Measurements from ENCODE around the gene PIERCE2.

PIERCE2 gene, protein sequence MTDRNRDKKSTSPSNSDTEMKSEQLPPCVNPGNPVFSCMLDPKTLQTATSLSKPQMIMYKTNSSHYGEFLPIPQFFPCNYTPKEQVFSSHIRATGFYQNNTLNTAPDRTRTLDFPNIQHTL

DNA sequence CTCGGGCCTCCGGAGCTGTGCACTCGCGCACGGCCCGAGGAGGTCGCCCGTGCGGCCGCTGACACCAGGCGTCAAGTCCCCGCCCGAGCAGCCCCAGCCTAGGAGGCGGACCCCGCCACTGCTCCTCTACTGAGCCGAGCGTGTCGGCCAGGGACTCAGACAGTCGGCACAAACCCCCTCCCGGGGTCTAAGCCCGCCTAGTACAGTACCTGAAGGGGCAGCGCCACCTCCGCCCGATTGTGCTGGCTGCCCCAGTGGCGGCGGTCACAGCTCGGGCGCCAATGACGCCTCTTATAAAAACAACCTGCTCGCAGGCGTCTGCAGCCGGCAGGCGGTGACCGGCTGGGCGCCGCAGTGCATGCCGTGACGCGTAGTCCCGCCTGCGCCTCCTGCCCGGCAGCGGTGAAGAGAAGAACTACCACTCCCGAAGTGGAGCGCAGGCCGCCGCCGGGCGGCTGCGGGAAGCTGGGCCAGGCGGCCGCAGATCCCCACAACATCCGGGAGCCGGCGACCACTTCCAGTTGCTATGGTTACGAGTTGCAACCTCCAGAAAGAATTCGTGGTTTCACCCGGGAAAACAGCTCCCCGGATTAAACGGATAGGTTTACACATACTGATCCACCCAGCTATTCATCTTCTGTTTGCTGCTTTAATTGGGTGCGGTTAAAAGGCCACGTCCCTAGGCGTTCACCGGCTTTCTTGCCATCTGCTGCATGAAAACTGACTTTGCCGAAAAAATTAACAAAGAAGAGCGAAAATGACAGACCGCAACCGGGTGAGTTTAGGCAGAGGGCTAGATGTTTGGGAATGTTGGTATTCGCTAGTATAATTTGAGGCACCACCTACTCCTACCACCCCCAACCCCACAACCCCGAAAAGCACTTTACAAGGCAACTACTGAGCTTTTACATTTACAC is at the start of gene PIERCE2, which contains the start of gene CCPG1:
Gene PIERCE2, plus strand, starts transcription at position 484 of the 917 bp plus-strand sequence. Its CDS starts 274 bp downstream, at position 758.
Gene CCPG1, minus strand, starts transcription at position 348 of the 917 bp plus-strand sequence. CDS start 18,935 bp downstream, outside the sequence.
- DNase-seq (ENCODE audit: extremely low read depth, low read depth) = peak; percentile 86
- TF ChIP-seq, protein P1, sequence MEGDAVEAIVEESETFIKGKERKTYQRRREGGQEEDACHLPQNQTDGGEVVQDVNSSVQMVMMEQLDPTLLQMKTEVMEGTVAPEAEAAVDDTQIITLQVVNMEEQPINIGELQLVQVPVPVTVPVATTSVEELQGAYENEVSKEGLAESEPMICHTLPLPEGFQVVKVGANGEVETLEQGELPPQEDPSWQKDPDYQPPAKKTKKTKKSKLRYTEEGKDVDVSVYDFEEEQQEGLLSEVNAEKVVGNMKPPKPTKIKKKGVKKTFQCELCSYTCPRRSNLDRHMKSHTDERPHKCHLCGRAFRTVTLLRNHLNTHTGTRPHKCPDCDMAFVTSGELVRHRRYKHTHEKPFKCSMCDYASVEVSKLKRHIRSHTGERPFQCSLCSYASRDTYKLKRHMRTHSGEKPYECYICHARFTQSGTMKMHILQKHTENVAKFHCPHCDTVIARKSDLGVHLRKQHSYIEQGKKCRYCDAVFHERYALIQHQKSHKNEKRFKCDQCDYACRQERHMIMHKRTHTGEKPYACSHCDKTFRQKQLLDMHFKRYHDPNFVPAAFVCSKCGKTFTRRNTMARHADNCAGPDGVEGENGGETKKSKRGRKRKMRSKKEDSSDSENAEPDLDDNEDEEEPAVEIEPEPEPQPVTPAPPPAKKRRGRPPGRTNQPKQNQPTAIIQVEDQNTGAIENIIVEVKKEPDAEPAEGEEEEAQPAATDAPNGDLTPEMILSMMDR (IDR thresholded peaks at IDR 0.05; ENCODE audit: low read depth, low read length) = peak; percentile 65

DNA sequence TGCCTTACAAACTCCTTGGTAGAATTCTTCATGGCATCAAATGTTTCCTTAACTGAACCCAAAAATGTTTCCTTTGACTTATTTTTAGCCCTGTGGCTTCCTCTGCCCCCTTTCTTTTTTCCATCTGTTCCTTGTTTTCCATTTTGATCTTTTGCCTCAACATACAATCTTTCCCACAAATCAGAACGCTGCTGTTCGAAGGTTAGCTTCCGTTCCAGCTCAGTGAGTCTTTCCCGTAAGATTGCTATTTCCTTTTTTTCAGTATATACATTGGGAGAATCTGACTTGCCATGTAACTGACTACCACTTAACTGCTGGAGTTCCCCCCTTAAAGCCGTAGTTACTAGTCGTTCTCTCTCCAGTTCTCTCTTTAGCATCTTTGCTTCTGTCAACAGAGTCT is 48.0 kb upstream of the PIERCE2 start:
- DNase-seq (ENCODE audit: extremely low read depth, low read depth) = no peak
- TF ChIP-seq, protein P1 (IDR thresholded peaks at IDR 0.05; ENCODE audit: low read depth, low read length) = no peak

DNA sequence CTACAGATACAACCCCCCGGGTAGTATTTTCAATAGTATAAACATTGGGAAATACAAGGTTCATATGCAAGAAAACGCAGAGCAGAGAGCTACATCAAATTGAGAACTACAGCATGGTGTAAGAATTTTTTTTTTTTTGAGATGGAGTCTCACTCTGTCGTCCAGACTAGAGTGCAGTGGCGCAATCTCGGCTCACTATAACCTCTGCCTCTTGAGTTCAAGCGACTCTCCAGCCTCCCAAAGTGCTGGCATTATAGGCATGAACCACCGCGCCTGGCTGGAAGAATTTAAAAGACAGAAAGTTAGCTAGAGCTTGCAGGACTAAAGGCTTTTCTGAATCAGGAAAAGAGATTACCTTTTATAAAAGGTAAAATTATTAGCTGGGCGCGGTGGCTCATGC is 47.2 kb upstream of the PIERCE2 start:
- no peak for DNase-seq (ENCODE audit: extremely low read depth, low read depth)
- TF ChIP-seq, protein P1 (IDR thresholded peaks at IDR 0.05; ENCODE audit: low read depth, low read length) = no peak

DNA sequence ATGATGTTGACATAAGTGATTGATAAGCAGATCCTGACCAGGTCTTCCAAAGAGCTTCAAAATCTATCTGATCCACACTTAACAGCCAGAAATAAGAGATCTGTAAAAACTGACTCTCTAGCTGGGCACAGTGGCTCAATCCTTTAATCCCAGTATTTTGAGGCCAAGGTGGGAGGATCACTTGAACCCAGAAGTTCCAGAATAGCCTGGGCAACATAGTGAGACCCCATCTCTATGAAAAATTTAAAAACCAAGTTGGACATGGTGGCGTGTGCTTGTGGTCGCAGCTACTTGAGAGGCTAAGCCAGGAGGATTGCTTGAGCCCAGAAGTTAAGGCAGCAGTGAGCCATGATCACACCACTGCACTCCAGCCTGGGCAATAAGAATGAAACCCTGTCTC is 45.7 kb upstream of the PIERCE2 start:
- TF ChIP-seq, protein P1 (IDR thresholded peaks at IDR 0.05; ENCODE audit: low read depth, low read length) = no peak
- DNase-seq (ENCODE audit: extremely low read depth, low read depth) = no peak

DNA sequence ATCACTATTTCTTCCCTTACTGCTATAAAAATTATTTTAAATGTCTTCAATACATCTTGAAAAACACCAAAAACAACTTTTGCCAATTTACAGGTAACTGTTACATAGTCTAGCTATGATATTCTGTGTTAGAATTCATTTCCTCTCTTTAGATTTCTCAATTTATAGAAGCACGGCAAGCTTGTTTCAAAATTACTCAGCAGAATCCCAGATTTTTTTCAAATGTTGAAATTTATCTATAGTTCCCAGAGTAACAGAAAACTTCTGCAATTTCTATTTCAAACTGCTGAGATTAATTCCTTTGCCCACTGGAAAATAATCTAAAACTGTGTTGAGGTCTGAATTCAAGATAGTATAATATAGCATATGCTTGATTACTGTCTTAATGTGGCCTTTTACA is 41.3 kb upstream of the PIERCE2 start:
- DNase-seq (ENCODE audit: extremely low read depth, low read depth) = no peak
- TF ChIP-seq, protein P1 (IDR thresholded peaks at IDR 0.05; ENCODE audit: low read depth, low read length) = no peak

DNA sequence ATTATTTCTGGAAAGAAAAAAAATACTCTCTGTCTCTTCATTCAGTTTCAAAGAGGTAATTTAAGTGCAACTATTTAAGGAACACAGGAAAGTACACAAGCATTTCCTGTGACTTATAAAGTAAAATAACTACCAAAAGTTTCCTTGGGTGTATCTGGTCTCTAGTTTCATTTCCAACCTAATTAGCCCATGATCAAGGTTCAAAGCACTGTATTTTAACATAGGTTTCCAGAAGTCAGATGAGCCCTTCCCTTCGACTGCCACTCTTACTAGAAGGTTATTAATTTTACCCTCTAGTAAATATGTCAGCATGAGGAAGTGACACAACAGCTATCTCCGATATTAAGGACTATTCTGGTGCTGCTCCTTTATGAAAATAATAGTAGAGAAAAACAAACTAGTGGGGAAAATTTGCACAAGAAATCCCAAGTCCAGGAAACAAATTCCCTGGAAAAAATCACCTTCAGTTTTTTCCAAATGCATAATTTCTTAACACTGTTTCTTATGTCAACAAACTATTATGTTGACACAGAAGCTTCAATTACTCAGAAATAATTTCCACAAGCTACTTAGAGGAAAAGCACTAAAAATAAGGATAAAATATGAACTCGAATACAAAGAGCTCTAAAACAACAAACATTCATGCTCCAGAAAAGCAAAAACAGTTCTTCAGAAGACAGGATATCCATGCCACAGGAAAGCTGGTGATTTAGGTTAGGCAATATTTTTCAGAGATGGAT is 35.4 kb upstream of the PIERCE2 start:
- DNase-seq (ENCODE audit: extremely low read depth, low read depth) = no peak
- TF ChIP-seq, protein P1 (IDR thresholded peaks at IDR 0.05; ENCODE audit: low read depth, low read length) = no peak

Data from AG09319 (cell line).